ENCODE results near the gene TIPRL.

DNA sequence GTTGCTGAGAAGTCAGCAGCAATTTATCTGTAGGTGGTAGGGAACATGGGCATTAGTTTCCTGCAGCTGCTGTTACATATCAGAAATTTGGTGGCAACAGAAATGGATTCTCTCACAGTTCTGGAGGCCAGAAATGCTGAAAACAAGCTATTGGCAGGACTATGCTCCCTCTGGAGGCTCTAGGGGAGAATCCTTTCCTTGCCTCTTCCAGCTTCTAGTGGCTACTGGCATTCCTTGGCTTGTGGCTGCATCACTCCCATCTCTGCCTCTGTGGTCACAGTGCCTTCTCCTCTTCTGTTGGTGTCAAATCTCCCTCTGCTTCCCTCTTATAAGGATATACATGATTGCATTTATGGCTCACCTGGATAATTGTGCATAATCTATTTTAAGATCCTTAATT is 44.5 kb downstream of the TIPRL start:
- TF ChIP-seq, protein P1, sequence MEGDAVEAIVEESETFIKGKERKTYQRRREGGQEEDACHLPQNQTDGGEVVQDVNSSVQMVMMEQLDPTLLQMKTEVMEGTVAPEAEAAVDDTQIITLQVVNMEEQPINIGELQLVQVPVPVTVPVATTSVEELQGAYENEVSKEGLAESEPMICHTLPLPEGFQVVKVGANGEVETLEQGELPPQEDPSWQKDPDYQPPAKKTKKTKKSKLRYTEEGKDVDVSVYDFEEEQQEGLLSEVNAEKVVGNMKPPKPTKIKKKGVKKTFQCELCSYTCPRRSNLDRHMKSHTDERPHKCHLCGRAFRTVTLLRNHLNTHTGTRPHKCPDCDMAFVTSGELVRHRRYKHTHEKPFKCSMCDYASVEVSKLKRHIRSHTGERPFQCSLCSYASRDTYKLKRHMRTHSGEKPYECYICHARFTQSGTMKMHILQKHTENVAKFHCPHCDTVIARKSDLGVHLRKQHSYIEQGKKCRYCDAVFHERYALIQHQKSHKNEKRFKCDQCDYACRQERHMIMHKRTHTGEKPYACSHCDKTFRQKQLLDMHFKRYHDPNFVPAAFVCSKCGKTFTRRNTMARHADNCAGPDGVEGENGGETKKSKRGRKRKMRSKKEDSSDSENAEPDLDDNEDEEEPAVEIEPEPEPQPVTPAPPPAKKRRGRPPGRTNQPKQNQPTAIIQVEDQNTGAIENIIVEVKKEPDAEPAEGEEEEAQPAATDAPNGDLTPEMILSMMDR (IDR thresholded peaks at IDR 0.05) = no peak
- TF ChIP-seq POLR2A (IDR thresholded peaks at IDR 0.05) = no peak
- no peak for TF ChIP-seq EP300 (IDR thresholded peaks at IDR 0.05)
- no peak for TF ChIP-seq POLR2AphosphoS5 (IDR thresholded peaks at IDR 0.05)

All from upper lobe of left lung (tissue), 4 donors.